Neural cell (in vitro differentiated cells): ENCODE results near the gene LDLRAD4.

ENCODE experiments used
- EP300 ChIP-seq: fragments of 450-650 bp; conservative IDR thresholded peaks from 2 replicates; pipeline ENCODE4 v1.6.1; 2014; ENCODE audit warnings: antibody characterized with exemption, mild to moderate bottlenecking, moderate library complexity; ENCODE audit not compliant: poor library complexity, severe bottlenecking
- EZH2 ChIP-seq: fragments of 200-600, 300-800 bp; shearing (Covaris generic), sonication (generic); IDR thresholded peaks from 2 replicates; pipeline ENCODE4 v1.6.1; 2014; ENCODE audit warnings: antibody characterized with exemption, low read length, borderline replicate concordance, mild to moderate bottlenecking; ENCODE audit not compliant: insufficient read depth, poor library complexity, severe bottlenecking
- MXI1 ChIP-seq: fragments of 450-650 bp; conservative IDR thresholded peaks from 2 replicates; pipeline ENCODE4 v1.6.1; 2014; ENCODE audit warnings: antibody characterized with exemption, mild to moderate bottlenecking; ENCODE audit not compliant: poor library complexity, severe bottlenecking
- POLR2AphosphoS5 ChIP-seq: IDR thresholded peaks from 2 replicates; pipeline ENCODE4 v1.6.1; 2012
- SMC3 ChIP-seq: fragments of 450-650 bp; conservative IDR thresholded peaks from 2 replicates; pipeline ENCODE4 v1.6.1; 2014; ENCODE audit warnings: antibody characterized with exemption, mild to moderate bottlenecking, moderate library complexity; ENCODE audit not compliant: poor library complexity
- TF ChIP-seq, protein P1 (sequence below): IDR thresholded peaks from 2 replicates; pipeline ENCODE4 v1.6.1; 2012; ENCODE audit warnings: borderline replicate concordance
- TF ChIP-seq, protein P2 (sequence below): fragments of 450-650 bp; IDR thresholded peaks from 2 replicates; pipeline ENCODE4 v1.5.1; 2014; ENCODE audit warnings: antibody characterized with exemption, mild to moderate bottlenecking, moderate library complexity; ENCODE audit not compliant: poor library complexity, severe bottlenecking

DNA sequence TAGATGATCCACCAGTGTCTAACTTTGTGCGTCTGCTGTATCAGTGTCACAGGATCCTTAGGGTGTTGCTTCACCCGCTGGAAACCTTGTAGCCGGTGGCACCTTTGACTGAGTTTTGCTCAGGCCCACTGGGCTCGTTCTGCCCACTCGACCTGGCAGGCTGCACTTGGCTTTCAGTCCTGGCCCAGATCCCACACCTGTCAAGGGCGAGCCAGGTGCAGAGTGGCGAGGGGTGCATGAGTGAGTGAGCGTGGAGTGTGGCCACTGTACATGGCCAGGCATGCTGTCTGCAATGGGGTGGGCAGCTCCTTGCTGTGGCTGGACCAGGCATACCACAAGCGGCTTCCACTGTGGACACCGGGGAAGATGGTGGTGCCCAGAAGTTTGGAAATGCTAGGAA, 328.8 kb downstream of the LDLRAD4 start:
- no peak for TF ChIP-seq POLR2AphosphoS5
- TF ChIP-seq, protein P1, sequence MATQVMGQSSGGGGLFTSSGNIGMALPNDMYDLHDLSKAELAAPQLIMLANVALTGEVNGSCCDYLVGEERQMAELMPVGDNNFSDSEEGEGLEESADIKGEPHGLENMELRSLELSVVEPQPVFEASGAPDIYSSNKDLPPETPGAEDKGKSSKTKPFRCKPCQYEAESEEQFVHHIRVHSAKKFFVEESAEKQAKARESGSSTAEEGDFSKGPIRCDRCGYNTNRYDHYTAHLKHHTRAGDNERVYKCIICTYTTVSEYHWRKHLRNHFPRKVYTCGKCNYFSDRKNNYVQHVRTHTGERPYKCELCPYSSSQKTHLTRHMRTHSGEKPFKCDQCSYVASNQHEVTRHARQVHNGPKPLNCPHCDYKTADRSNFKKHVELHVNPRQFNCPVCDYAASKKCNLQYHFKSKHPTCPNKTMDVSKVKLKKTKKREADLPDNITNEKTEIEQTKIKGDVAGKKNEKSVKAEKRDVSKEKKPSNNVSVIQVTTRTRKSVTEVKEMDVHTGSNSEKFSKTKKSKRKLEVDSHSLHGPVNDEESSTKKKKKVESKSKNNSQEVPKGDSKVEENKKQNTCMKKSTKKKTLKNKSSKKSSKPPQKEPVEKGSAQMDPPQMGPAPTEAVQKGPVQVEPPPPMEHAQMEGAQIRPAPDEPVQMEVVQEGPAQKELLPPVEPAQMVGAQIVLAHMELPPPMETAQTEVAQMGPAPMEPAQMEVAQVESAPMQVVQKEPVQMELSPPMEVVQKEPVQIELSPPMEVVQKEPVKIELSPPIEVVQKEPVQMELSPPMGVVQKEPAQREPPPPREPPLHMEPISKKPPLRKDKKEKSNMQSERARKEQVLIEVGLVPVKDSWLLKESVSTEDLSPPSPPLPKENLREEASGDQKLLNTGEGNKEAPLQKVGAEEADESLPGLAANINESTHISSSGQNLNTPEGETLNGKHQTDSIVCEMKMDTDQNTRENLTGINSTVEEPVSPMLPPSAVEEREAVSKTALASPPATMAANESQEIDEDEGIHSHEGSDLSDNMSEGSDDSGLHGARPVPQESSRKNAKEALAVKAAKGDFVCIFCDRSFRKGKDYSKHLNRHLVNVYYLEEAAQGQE, result no peak
- no peak for TF ChIP-seq EZH2
- TF ChIP-seq, protein P2, sequence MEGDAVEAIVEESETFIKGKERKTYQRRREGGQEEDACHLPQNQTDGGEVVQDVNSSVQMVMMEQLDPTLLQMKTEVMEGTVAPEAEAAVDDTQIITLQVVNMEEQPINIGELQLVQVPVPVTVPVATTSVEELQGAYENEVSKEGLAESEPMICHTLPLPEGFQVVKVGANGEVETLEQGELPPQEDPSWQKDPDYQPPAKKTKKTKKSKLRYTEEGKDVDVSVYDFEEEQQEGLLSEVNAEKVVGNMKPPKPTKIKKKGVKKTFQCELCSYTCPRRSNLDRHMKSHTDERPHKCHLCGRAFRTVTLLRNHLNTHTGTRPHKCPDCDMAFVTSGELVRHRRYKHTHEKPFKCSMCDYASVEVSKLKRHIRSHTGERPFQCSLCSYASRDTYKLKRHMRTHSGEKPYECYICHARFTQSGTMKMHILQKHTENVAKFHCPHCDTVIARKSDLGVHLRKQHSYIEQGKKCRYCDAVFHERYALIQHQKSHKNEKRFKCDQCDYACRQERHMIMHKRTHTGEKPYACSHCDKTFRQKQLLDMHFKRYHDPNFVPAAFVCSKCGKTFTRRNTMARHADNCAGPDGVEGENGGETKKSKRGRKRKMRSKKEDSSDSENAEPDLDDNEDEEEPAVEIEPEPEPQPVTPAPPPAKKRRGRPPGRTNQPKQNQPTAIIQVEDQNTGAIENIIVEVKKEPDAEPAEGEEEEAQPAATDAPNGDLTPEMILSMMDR, result no peak
- TF ChIP-seq EP300, result no peak
- TF ChIP-seq MXI1, result no peak
- TF ChIP-seq SMC3, result no peak
